SJSA1 (cell line): ENCODE measurements around the gene CROT. TPM values are rescaled to one million over a fixed set of nuclear protein-coding genes. Genes with fewer than 3 reads are reported as not detected.
A peak's percentile ranks its signal among the peaks of the same experiment; 100 is the strongest.

Experiments
- DNase-seq, 2 experiments: peaks; one replicate each; pipeline ENCODE4 v3.0.0-alpha.2; 2015 to 2020; ENCODE audit warnings: low spot score in 2 of 2, low read depth in 1 of 2
- H3K27ac ChIP-seq: fragments of 250-450 bp; sonication (Bioruptor Pico); 2 replicates; pipeline ENCODE4 v1.5.1; 2020; ENCODE audit warnings: mild to moderate bottlenecking, moderate library complexity
- H3K27me3 ChIP-seq: fragments of 250-450 bp; sonication (Bioruptor Pico); replicated peaks from 2 replicates; pipeline ENCODE4 v1.5.1; 2020; ENCODE audit warnings: mild to moderate bottlenecking, moderate library complexity
- H3K36me3 ChIP-seq: fragments of 250-450 bp; sonication (Bioruptor Pico); 2 replicates; pipeline ENCODE4 v1.5.1; 2020; ENCODE audit warnings: mild to moderate bottlenecking
- H3K4me1 ChIP-seq: fragments of 250-450 bp; sonication (Bioruptor Pico); replicated peaks from 2 replicates; pipeline ENCODE4 v1.6.1; 2021; ENCODE audit warnings: mild to moderate bottlenecking
- H3K4me3 ChIP-seq: fragments of 250-450 bp; sonication (Bioruptor Pico); 2 replicates; pipeline ENCODE4 v1.5.1; 2020; ENCODE audit warnings: mild to moderate bottlenecking
- H3K9me3 ChIP-seq: fragments of 250-450 bp; sonication (Bioruptor Pico); replicated peaks from 2 replicates; pipeline ENCODE4 v1.5.1; 2020; ENCODE audit warnings: mild to moderate bottlenecking
- total RNA-seq: library from RNA; depleted of rRNA; stranded (reverse); fragments of >200 nt; shearing (Covaris generic); gene quantifications from 2 replicates; pipeline ENCODE4 v1.2.3, GENCODE V29; 2014

CROT gene
- total RNA-seq, 1 experiment from 2014 or later, result 14.6 TPM

DNA sequence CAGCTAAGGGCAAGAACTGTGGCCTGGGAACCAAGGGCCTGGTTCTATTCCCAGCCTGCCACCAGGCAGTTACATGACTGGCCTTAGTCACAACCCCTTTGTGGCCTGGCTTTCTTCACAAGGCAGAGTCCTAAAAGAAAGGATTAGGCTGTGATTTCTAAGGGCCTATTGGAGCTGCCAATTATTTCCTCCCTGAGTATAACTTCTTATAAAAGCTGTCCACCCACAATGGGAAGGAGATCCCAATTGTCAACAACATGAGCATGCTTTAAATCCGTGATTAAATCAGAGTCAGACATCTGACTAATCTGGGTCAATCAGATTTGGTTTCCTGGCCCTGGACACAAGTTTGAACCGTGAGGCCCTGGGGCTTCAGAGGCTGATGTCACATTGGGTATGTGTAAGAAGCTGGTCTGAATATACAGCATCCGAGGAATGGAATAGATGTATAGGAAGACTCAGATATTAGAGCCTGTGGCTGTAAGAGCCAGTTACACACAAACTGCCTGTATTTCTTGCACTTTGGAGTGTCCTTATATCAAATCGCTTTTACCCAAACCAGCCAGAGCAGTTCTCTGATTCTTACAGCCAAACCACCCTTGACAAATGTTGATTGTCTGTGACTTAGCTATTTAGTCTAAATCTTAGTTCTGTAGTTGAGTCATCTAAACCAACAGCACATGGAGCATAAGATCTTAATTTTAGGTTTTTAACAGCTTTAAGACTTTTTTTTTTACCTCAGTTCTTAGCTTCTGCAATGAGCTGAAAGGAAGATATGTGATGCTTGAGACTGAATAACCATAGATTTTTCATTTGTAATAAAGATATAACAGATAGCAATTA, 68.7 kb downstream of the CROT start:
- H3K4me3 ChIP-seq, result no peak overlapping the region
- H3K27me3 ChIP-seq, result no peaks in the 10 kb centered on the region
- H3K27ac ChIP-seq, result no peak overlapping the region
- DNase-seq, result peak in 1 of 2 experiments; percentile 31
- H3K9me3 ChIP-seq, result no peaks in the 10 kb centered on the region
- H3K4me1 ChIP-seq, result peaks cover 14% of the 10 kb centered on the region
- H3K36me3 ChIP-seq, result no peaks in the 10 kb centered on the region

DNA sequence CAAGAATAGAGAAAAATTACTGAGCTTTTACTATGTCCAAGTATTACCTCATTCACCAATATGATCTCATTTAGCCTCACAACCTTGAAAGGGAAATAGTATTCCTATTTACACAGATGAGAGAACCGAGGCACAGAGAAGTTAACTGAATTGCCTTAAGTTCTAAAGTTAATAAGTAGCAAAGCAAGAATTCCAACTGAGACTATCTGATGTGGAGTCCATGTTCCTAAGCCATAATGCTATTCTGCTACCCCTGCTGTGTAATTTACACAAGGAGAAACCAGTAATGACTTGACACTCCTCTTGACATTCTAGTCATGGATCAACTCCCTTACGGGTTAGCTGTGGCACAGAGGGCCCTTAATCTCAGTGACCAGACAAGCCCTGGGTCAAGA, 69.3 kb downstream of the CROT start:
- peaks cover 14% of the 10 kb centered on the region for H3K4me1 ChIP-seq
- no peaks in the 10 kb centered on the region for H3K9me3 ChIP-seq
- H3K27me3 ChIP-seq, result no peaks in the 10 kb centered on the region
- H3K4me3 ChIP-seq, result no peak overlapping the region
- no peaks in the 10 kb centered on the region for H3K36me3 ChIP-seq
- H3K27ac ChIP-seq, result no peak overlapping the region
- no peak for DNase-seq

DNA sequence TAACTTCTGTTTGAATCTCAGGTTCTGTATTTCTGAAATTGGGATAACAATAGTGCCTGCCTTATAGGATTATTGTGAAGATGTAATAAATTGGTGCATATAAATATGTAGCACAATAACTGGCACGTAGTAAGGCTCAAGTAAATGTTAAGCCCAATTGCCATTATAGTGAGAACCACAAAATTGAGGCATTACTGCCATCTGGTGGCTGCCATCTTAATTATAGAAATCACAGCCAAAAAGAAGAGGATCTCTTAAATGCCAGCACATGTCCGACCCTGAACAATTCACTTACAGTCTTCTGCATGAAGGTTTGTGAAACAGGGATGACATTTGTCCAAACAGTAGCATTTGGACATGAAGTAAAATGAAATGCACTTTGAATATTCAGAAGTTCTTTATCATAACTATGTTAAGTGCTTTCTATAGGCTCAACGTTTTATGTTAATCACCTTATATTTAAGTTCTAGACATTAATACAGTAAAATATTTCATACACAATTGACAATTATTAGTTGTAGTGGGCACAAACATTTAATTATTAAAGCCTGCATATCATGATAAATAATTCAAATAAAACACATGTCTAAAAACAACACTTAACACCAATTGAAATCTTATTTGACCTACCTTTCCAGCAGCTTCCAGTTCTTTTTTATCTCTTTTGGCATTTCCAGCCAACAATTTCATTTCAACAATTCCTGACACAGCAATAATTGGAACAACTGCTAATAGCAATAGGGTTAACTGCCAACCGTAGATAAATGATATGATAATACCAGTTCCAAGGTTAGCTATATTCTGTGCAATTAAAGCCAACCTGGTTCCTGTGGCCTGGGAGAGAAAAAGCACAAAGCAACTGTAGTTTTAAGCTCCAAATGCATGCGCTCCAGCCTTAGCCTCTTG, 71.5 kb downstream of the CROT start:
- no peaks in the 10 kb centered on the region for H3K9me3 ChIP-seq
- peak; percentile 56 to 68 for DNase-seq

DNA sequence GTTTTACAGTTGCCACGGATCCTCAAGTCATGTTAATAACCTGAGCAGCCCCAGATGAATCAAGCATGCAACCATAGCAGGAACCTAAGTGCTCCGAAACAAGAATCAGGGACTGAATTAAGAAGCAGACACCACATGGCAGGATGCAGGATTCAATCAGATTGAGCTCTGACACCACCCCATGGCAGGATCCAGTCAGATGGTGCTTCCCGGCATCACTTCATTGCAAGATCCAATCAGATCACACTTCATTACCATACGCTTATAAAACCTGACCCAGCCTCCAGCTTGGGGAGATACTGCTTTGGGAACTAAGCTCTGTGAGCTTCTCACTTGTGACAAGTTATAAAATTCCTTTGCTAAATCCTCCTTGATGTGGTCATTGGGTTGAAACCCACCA, 74.7 kb downstream of the CROT start:
- Histone ChIP-seq H3K27ac (no peak overlapping the region), H3K4me3 (no peak overlapping the region), H3K9me3 (no peaks in the 10 kb centered on the region), H3K27me3 (no peaks in the 10 kb centered on the region), H3K4me1 (no peaks in the 10 kb centered on the region), H3K36me3 (peaks cover 5% of the 10 kb centered on the region)
- DNase-seq, result no peak

More for the DNA sequence above, 71.5 kb downstream of the CROT start:
- H3K4me1 ChIP-seq, result peaks cover 14% of the 10 kb centered on the region
- H3K27me3 ChIP-seq, result no peaks in the 10 kb centered on the region
- H3K36me3 ChIP-seq, result no peaks in the 10 kb centered on the region
- H3K27ac ChIP-seq, result no peak overlapping the region
- H3K4me3 ChIP-seq, result no peak overlapping the region

DNA sequence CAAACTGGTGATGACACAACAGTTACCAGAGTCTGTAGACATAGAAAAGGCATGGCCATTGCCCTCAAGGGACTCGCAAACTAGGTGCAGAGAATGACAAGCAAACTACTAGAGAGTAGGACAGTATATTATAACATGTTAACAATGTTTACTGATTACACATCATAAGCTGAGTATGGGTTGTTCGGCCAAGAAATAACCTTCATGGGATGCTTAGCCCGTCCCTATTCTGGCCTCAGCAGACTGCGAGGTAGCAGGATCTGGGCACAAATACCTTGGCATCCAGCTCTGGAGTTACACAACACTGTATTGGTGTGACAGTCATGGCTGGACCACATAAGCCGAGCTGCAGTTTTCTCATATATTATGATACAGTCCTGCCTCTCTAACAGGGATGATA, 78.6 kb downstream of the CROT start:
- DNase-seq, result no peak
- H3K9me3 ChIP-seq, result no peaks in the 10 kb centered on the region
- no peaks in the 10 kb centered on the region for H3K4me1 ChIP-seq

DNA sequence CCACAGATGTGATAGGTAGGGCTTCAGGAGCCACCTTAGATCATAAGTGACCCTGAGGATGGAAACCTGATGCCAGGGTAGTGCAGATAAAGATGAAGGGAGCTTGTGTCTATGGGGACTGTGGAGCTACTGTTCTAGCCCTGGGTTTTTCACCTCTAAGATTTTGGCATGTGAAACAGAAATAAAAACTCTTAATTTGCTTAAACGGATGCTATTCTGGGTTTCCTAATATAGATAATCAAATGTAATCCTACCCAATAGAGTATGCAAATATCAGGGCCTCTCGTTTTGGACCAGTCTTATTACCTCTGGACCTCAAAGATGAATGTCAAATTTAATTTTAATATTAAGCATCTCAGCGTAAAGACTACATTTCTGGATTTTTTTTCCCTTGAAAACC, 80.7 kb downstream of the CROT start:
- no peak overlapping the region for H3K4me3 ChIP-seq
- H3K9me3 ChIP-seq, result no peaks in the 10 kb centered on the region
- DNase-seq, result no peak
- no peaks in the 10 kb centered on the region for H3K27me3 ChIP-seq
- H3K36me3 ChIP-seq, result peaks cover 20% of the 10 kb centered on the region
- no peak overlapping the region for H3K27ac ChIP-seq
- no peaks in the 10 kb centered on the region for H3K4me1 ChIP-seq

More for the DNA sequence above, 78.6 kb downstream of the CROT start:
- H3K27me3 ChIP-seq, result no peaks in the 10 kb centered on the region
- no peak overlapping the region for H3K27ac ChIP-seq
- H3K4me3 ChIP-seq, result no peak overlapping the region
- H3K36me3 ChIP-seq, result peaks cover 10% of the 10 kb centered on the region

DNA sequence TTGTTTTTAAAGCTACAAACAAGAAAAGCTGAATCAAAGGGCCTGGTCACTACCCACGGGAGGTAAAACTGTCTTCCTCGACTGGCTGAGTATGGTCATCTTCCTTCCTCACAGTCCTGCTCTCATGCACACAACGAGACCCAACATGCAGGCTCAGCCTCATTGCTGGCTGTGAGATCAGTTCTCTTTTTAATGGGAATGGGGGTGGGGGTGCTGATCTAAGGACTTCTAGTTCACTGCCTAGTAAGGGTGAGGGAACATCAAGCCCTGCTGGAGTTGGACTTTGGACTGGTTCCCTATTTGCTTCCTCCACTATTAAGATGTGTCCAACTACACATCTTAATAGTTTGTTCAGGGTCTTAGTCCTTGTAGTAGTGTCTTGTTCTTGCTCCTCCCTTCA, 81.8 kb downstream of the CROT start:
- DNase-seq, result no peak
- no peaks in the 10 kb centered on the region for H3K27me3 ChIP-seq
- no peak overlapping the region for H3K27ac ChIP-seq
- H3K4me3 ChIP-seq, result no peak overlapping the region
- H3K4me1 ChIP-seq, result no peaks in the 10 kb centered on the region
- H3K36me3 ChIP-seq, result peaks cover 31% of the 10 kb centered on the region
- H3K9me3 ChIP-seq, result no peaks in the 10 kb centered on the region

DNA sequence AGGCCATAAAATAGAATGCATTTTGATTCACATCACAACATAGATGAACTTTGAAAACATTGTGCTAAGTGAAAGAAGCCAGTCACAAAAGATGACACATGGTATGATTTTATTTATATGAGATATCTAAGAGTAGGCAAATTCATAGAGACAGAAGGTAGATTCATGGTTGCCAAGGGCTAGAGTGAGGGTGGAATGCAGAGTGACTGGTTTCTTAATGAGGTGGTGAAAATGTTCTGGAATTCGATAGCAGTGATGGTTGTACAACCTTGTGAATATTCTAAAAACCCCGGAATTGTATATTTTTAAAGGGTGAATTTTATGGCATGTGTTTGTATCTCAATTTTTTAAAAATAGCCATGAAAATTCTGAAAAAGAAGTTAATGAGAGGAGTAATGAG, 87.1 kb downstream of the CROT start:
- H3K27me3 ChIP-seq, result no peaks in the 10 kb centered on the region
- no peak overlapping the region for H3K27ac ChIP-seq
- peaks cover 47% of the 10 kb centered on the region for H3K36me3 ChIP-seq
- H3K4me1 ChIP-seq, result no peaks in the 10 kb centered on the region; the same call in 1 of the 2 replicates
- no peaks in the 10 kb centered on the region for H3K9me3 ChIP-seq
- no peak overlapping the region for H3K4me3 ChIP-seq
- no peak for DNase-seq

DNA sequence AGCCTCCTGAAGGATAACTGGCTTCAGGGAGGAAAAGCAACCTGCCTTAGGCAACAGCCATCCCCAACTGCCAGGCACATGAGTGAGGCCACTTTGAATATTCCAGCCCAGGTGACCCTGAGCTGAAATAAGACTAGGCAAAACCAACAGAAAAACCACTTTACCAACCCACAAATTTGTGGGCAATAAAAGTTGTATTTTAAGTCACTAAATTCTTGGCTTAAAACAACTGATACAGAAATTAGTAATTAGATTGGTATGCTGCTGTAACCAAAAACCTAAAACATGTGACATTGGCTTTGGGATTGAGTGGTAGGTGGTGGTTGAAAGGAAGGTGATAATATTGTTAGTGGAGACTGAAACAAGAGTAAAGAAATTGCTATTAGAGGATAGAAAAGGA, 90.1 kb downstream of the CROT start:
- Histone ChIP-seq H3K9me3 (no peaks in the 10 kb centered on the region), H3K36me3 (peaks cover 47% of the 10 kb centered on the region), H3K4me1 (no peaks in the 10 kb centered on the region; the same call in 1 of the 2 replicates), H3K27me3 (no peaks in the 10 kb centered on the region), H3K27ac (no peak overlapping the region), H3K4me3 (no peak overlapping the region)
- DNase-seq, result no peak

DNA sequence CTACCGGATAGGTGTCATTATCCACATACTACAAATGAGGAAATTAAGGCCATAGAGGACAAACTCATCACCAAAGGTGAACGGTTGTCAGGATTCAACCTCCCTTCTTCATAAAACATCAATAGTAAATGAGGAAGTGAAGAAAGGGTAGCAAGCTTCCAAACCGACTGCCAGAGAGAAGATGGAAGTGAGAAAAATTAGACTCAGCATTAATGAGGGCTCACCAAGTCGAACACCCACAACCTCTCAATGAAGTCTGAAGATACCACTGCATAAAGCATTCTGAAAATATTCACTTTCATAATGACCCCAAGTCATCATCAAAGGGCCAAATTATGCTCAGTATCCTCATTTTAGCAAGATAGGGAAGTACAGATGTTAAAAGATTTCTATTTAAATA, 100.4 kb downstream of the CROT start:
- Histone ChIP-seq H3K36me3 (peaks cover 7% of the 10 kb centered on the region), H3K4me3 (no peak overlapping the region), H3K4me1 (peaks cover 4% of the 10 kb centered on the region), H3K27ac (no peak overlapping the region), H3K9me3 (no peaks in the 10 kb centered on the region), H3K27me3 (no peaks in the 10 kb centered on the region)
- DNase-seq, result no peak

DNA sequence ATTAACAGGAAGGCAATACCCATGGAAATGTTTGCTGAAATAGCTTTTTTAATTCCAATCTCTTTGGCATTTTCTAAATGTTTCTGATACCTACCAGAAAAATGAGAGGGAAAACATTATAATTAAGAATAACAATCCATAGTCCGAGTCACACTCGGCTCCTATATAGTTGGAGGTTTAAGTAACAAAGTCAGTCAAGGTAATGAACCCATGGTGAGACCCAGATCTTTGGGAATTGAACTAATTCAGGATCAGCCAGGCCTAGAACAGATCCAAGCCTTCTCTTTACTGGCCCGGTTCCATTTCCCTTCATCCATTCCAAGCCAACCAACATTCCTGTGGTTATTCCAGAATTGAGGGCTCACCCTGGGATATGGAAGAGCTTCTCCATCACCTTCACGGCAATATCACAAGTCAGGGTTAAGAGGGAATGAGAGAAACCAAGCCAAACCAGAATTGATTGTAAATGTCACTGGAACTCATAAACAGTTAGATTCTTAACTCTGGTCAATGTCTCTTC, 101.7 kb downstream of the CROT start:
- DNase-seq, result no peak
- Histone ChIP-seq H3K27ac (no peak overlapping the region), H3K4me3 (no peak overlapping the region), H3K27me3 (no peaks in the 10 kb centered on the region), H3K36me3 (peaks cover 7% of the 10 kb centered on the region), H3K9me3 (no peaks in the 10 kb centered on the region), H3K4me1 (peaks cover 4% of the 10 kb centered on the region)

DNA sequence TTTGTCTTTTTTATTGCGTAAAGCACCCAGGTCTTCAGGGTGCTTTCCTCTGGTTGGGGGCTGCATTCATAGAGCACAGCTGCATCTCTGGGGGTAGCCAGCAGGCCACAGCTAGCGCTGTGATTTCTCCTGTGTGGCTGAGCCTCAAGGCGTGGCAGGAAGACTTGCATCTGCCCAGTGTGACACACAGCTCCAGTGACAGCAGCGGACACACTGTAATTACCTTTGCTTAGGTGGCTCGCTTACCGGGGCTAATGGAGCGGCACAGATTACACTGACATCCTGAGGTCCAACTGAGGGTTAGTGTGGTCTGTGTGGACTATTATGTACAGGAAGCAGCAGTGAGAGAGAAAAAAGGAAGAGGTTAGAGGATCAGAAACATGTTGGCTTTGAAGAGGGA, 102.9 kb downstream of the CROT start:
- H3K27me3 ChIP-seq, result no peaks in the 10 kb centered on the region
- H3K4me1 ChIP-seq, result peaks cover 4% of the 10 kb centered on the region
- no peaks in the 10 kb centered on the region for H3K9me3 ChIP-seq
- peaks cover 8% of the 10 kb centered on the region; the same call in 1 of the 2 replicates for H3K36me3 ChIP-seq
- H3K4me3 ChIP-seq, result no peak overlapping the region
- no peak overlapping the region for H3K27ac ChIP-seq
- DNase-seq, result no peak
